ENCODE results near the gene TCERG1L.
"Not testable (repeated sequence)": the region's sequence is repeated elsewhere in the genome, so short reads cannot be mapped to it uniquely, and the experiment has no call there.

TCERG1L gene

DNA sequence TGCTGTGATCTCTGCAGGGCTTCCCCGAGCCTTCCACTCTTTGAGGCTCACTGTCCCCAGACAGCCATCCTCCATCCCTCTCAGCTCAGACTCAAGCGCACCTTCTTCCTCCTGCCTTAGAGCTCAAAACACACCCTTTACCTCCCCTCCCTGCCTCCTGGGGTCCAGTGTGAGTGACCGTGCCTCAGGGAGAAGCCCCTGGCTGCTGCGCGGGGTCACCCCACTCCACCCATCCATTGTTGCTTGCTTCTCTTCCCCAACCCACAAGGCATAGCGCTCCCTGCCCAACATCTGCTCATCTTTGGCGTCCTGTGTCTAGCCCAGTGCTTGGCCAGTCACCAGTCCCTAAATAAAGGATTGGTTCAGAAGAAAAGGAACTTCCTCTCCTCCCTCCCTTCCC is 170.3 kb downstream of the TCERG1L start:
- DNase-seq, result no peak

DNA sequence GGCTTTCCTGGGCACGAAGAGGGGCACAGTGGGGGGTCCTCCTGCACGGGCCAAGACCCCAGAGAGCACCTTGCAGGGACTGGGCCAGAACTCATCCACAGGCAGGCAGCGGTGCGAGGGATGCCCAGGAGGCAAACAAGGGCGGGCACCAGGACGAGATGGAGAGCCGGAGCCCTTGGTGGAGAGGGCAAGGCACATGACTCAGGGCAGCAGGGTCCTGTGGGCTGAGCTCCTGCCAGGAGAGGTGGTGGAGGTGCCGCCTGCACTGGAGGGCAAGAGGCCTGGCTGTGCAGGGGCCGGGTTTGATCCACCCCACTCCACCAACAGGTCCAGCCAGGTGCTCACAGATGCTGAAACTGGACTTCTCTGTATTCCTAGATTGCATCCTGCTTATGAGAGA is 170.9 kb downstream of the TCERG1L start:
- DNase-seq, result no peak

DNA sequence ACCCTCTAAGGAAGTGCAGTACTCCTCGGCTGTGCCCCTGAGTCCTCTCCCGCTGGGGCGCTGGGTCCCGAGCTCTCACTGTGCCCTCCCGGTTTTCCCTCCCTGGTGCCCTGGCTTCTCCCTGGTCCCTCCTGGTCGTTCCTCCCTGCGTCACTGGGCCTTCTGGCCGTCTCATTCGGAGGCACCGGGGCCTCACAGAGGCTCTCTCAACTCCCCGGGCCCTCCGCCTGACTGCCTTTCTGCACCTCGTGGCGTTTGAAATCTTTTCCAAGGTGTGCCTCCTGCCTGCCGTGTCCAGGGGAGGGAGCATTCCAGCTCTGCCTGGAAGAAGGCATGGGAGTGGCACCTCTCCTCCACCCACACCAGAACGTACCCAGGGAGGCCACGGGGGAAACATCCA is 174.3 kb downstream of the TCERG1L start:
- DNase-seq, result no peak

DNA sequence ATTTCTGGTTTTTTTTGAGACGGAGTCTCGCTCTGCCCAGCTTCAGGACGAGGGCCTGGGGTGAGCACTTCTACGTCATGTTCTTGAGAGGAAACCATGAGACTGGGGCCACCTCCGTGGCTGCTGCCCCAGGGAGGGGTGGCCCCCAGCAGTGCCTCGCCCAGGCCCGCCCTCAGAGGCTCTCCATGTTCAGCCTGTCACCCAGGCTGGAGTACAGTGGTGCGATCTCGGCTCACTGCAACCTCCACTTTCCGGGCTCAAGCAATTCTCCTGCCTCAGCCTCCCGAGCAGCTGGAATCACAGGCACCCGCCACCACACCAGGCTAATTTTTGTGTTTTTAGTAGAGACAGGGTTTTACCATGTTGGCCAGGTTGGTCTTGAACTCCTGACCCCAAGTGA is 175.2 kb downstream of the TCERG1L start:
- DNase-seq, result not testable (repeated sequence)

DNA sequence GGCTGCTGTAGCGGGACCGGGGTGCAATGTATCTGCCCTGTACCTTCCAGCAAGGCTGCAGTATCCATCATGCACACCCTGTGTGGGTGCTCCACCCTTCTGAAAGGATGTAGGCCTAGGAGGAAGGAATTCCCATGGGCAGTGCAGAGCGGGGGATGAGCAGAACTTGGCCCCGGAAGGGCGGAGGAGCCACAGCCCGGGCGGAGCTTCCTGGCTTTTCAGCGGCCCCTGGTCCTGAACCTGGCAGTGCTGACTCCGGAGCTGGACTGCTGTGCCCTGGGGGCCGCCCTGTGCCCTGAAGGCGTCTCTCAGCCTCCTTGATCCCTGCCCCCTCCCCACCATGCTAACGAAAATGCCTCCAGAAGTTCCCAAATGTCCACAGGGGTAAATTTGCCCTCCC is 175.8 kb downstream of the TCERG1L start:
- no peak for DNase-seq

DNA sequence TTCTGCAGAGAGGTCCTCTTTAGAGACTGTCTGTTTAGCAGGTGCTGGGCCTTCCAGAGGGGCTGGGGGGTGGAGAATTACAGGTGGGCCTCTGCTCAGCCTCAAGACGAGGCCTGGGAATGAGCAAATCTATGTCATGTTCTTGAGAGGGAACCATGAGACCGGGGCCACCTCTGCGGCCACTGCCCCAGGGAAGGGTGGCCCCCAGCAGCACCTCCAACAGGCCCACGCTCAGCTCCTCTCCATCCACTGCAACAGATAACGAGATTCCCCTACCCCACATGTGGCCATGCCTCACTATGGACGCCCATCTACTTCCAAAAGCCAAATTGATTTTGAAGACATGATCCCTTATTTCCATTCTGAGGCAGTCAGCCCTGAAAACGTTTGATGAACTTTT is 176.9 kb downstream of the TCERG1L start:
- DNase-seq, result no peak

DNA sequence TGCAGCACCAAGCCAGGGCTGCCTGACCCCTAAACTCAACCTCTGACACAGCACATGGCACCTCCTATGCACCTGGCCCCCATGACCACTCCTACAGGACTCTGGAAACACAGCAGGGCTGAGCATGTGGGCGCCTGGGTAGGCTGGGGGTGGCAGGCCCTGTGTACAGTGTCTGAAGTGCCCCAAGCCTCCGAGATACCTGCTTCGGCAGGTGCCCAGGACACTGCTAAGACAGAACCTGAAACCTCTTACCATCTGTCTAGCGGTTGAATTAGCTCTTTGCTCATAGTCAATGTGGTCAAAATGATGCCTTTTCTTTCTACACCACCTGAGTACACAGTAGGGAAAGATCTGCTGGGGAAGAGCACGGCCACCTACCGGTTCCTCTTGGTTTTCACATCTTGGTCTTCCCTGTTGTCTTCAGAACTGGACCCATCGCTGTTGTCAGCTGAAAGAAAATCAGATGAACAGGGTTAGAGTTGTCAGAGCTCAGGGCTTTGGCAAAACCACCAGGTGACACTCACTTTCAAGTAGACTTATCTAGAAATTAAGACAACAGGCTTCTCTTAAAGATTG is 177.4 kb downstream of the TCERG1L start:
- no peak for DNase-seq

DNA sequence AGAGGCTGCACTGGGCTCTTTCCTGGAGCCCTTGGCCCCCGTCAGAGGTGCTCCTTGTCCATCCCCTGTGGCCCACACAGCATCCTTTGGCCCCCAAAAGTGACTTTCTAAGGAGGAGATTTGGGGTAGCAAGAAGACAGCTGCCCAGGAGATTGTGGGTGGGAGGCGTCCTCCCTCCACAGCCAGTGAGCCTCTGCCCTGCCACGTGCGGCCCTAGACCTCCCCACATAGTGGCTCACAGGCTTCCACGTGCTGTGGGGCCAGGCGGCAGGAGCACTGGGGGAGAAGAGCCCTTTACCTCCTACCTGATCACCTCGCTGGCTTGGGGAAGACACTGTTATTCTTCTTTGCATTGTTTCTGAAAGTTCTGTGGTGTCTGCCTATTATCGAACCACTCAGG is 178.8 kb downstream of the TCERG1L start:
- DNase-seq, result no peak

DNA sequence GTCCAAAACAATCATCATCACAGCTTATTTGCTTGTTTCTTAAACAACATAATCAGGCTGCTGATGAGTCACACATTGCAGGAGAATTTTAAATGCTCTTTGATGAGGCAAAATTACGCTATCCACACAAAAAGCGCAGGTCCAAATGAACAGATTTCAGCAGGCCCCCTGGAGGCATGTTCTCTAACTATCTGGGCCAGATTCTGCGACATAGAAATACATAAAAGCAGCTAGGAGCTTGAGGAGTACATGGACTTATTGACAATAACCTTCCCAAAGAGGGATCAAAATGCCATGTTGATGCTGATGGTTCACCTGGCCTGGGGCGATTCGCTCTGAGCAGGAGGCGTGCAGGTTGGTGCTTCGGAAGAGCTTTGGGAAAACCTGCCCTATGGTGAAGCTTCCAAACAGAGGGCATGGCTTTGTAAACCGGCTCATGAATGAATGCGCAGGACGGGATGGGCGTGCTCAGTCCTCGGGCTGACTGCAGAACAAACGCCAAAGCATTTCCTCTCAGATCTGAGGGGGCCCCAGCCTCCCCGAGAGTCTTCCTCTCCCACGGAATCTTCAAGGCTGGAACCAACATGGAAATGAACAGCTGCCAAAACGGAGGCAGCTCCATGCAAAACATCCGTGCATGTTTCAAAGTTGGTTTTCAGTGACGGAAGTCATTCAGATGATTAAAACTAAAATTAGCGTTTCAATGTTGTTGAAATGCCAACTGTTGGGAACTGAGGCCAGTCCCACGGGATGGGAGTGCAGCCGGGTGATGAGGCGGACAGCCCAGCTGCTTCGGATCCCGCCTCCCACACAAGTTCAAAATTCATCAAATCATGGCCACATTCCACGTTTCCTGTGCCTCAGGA is 179.6 kb downstream of the TCERG1L start:
- no peak for DNase-seq

DNA sequence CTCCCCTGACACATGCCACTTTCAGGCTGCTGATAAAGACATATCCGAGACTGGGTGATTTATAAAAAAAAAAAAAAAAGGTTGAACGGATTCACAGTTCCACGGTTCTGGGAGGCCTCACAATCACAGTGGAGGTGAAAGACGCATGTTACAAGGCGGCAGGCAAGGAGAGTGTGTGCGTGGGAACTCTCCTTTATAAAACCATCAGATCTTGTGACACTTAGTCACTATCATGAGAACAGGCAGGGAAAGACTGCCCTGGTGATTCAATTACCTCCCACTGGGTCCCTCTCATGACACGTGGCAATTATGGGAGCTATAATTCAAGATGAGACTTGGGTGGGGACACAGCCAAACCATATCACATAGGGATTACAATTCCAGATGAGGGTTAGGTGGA is 181.5 kb downstream of the TCERG1L start:
- no peak for DNase-seq

DNA sequence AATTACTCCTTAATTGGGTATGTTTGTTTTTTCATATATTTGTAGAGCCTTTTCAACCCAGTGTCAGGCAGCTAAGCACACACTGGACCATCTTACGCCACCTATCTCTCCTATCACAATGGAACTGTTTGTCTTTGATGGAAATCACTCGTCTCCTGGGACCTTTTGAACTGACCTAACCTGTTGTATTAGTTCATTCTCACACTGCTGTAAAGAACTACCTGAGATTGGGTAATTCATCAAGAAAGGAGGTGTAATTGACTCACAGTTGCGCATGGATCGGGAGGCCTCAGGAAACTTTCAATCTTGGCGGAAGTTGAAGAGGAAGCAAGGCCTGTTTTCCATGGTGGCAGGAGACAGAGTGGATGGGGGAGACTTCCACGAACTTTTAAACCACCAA is 182.0 kb downstream of the TCERG1L start:
- no peak for DNase-seq

DNA sequence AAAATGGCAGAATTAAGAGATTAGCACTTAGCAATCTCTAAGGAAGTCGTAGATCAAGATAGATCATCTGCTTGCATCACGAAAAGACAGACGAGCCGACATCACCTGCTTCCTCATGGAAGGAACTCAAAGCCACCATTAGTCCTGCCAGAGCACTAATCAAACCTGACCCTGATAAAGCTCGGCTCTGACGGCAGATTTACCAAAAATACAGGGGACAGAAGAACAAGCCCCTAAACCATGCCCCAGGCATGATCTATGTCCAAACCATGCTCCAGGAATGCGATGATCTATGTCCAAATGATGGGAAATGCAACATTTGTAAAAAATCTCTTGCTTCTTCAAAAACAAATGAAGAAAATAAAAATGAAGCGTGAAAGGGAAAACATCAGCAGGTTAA is 182.8 kb downstream of the TCERG1L start:
- DNase-seq, result no peak

DNA sequence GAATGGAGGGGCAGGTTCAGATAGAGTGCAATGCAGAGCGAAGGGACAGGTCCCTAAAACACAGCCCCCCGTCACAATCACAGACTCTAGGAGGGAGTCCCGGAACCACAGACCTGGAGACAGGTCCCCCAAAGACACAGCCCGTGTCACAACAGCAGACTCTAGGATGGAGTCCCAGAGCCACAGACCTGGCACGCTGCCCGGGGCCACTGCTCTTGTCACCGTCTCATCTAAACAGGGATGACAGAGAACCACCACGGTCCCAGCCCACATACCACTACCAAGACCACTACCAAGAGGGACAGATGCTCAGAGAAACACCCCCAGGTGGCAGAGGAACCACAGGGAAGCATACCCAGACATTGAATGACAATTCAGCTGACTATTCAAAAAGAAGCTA is 183.9 kb downstream of the TCERG1L start:
- no peak for DNase-seq

DNA sequence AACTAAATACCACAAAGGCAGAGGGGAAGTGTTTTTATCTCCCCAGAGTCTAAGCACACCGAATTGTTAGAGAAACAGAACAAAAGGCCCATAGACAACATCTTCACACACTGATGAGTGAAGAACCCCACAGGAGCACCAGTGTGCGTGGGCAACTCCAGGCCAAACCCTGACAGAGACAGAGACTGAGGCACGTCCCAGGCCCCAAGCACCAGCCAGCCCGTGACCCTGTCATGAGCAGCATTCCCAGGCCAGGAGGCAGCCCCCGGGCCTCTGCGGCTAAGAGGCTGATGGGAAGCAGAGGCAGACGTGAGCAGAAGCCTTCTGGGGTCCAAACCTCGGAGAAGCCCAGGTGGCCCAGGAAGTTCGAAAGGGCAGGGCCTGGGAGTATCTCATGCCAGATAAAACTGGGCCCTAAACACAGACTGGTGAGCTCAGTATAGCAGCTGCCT is 184.4 kb downstream of the TCERG1L start:
- DNase-seq, result no peak

DNA sequence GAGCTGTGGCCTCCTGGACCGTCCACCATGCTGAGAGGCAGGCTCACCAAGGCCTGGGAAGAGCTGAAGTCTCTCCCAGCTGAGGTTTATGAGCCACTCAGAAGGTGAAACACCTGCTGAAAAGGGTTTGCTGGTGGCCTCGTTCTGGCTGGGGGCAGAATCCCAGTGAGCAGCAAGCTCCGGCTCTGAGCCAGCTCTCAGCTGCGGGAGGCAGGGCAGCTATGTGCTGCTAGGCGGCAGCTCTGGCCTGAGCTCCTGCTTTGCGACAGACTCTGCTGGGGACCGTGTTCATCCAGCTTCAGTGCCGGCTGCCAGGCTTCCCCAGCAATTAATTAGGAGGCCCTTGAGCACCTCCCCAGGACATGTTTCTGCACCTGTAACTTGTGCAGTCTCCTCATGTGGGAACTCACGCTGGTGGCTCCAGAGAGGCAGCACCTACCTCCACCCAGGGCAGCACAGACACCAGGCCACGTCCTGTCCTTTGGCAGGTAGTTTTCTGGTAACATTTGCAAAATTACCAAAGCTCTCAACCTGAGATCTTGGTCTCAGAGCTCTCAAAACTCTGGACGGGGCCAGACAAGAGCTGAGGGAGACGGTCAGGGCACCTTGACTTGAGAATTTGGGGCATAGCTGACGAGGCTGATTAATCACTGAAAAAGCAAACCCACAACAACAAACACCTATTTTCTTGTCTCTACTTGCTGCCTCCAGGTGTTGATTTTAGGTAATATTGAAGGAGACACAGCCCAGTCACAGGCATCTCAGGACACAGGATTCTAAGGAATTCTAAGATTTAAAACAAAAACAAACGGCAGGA is 185.0 kb downstream of the TCERG1L start:
- no peak for DNase-seq

DNA sequence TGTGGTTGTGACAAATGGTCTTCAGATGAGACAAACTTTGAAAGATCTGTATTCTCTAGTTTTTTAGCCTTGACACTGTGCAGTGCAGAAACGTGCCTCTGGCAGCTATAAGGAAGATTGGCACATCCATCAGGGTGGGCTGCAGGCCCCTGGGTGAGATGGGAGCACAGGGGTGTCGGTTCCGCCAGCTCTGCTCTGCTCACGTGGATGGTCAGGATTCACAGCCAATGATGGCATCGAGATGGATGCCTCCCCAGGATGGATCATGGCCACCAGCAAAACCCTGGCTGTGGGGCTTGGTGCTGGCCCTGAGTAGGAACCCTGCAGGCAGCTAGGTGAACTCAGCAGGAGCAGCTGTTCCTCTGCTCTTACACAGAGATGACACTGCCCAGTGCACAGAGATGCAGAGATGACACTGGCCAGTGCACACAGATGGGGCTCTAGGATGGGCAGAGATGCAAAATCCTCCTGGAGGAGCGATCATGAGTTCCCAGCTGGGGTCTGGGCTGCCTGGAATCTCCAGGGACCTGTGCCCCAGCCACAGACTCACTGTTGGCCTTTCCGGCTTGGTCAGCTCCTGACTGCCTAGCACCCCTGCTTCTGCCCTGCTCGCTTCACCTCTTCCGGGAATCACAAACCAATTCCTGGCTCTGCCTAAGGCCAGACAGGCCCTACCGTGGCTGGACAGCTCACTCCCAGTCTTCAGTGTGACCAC is 185.9 kb downstream of the TCERG1L start:
- DNase-seq, result no peak

DNA sequence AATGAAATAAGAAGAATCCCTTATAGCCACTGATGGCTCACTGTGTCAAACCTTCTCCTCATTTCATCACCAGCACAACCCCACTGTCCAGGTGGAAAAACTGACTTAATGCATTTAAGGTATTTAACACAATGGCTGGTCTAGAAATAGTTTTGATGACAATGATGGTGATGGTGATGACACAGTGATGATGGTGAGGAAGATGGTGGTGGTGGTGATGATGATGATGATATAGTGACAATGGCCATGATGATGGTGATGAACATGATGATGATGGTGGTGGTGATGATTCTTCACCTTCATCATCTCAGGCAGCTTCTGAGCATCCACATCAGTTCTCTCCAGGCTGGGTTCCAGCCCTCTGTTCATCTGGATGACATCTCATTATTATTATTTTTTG is 186.6 kb downstream of the TCERG1L start:
- no peak for DNase-seq

DNA sequence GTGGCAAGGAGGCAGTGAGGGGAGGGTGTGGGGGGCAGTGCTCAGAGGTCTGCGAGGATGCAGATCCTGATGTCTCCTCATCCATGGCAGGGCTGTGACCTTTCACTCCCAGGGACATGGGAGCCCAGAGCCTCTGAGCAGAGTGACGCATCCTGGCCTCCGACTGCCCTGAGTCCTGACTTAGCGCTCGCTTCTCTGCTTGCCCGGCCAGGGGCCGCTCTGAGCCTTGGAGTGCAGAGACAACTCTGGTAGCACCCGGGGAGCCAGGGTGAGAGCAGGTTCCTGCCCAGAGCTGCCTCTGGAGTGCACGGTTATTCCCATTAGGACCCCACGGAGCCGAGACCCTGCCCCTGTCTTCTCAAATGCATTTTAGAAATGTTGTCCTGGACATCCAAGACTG is 188.0 kb downstream of the TCERG1L start:
- no peak for DNase-seq

DNA sequence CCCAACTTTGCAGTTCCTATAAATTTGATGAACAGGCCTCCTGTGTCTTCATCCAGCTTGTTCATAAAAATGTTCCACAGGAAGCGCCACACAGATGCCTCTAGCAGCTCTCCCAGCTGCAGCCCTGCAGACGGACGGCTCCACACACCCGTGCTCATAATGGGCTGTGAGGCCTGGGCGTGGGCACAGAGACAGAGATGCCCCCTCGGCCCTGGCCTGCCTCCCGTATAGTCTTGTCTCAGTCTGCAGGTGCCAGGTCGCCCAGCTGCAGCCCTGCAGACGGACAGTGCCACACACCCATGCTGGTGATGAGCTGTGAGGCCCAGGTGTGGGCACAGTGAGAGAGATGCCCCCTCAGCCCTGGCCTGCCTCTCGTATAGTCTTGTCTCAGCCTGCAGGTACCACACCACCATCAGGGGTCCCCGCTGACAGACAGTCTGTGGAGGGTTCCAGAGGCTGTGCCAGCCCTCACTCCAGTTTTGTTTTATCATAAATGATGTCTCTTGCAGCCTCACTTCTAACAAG is 189.9 kb downstream of the TCERG1L start:
- DNase-seq, result no peak

DNA sequence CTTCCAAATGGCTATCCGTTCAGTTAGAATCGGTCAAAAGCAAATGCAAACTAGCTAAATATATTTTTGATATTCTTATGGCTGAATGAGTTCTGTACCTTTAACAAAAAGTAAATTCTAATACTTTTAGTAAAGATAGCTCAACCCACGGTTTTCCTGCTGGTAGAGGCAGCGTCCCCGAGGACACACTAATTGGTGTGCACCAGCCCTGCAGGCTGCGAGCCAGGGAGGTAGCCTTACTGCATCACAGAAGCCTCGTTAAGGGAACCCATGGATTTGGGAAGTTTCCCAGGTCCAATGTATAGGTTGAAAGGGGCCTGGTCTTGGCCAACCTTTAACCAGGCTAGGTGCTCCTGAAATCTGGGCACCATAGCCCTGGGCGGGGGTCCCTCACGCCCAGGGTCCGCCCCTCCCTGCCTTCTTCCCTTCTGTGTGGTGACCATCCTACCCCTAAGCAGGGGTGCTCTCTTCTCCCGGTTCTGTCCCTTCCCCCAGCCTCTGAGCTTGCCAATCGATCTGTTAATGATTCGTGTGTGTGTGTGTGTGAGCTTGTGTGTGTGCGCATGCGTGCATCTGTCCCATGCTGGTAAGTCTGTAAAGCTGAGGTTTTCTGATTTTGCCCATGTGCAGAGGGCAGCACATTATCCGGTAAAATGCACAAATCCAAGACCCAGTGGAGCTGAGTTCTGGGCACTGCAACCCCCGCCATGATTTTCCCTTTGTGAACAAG is 191.7 kb downstream of the TCERG1L start:
- DNase-seq, result no peak

DNA sequence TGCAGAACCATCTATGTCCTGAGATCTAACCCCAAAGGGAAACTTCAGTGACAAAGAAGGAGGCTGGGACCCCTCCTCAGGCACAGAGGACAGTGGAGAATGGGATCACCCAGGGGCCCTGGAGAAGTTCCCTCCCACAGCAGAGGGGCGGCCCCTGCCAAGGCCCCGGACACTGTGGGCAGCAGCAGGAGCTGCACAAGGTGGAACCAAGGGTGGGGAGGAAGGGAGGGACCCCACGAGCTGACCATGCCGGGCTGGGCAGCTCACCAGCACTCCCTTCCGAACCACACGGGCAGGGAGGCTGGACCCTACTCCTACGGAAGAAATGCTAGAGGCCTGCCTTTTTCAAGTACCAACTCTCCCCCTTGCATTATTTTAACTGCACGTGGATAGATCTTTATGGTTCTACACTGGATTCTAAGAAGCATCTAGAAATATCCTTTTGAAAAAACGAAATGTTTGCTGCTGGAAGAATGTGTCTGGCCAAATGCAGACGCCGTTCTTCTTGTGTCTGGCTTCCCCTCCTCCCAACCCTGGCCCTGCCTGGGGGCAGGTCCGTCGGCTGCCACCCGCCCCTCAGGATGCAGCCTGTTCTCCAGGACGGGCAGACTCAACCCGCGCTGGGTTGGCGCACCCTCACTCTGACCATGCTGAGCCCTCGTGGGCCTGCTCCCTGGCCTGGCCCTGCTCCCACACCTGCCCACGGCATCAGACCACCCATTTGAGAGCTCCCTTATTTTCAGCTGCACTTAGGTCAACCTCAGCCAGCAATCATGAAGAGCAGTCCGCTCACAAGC is 193.9 kb downstream of the TCERG1L start:
- no peak for DNase-seq

All from OCI-M1 (cell line).